HG03558 (cell line): ENCODE data around the gene GXYLT2.
"Not testable (repeated sequence)": the region's sequence is repeated elsewhere in the genome, so short reads cannot be mapped to it uniquely, and the experiment has no call there.

Experiments used
- ATAC-seq: cut with Tn5 transposase; IDR thresholded peaks from one replicate; pipeline ENCODE4 v1.9.1; 2021; ENCODE audit warnings: moderate number of reproducible peaks; ENCODE audit not compliant: unreplicated experiment; ENCODE audit errors: extremely low read depth

Gene GXYLT2

DNA sequence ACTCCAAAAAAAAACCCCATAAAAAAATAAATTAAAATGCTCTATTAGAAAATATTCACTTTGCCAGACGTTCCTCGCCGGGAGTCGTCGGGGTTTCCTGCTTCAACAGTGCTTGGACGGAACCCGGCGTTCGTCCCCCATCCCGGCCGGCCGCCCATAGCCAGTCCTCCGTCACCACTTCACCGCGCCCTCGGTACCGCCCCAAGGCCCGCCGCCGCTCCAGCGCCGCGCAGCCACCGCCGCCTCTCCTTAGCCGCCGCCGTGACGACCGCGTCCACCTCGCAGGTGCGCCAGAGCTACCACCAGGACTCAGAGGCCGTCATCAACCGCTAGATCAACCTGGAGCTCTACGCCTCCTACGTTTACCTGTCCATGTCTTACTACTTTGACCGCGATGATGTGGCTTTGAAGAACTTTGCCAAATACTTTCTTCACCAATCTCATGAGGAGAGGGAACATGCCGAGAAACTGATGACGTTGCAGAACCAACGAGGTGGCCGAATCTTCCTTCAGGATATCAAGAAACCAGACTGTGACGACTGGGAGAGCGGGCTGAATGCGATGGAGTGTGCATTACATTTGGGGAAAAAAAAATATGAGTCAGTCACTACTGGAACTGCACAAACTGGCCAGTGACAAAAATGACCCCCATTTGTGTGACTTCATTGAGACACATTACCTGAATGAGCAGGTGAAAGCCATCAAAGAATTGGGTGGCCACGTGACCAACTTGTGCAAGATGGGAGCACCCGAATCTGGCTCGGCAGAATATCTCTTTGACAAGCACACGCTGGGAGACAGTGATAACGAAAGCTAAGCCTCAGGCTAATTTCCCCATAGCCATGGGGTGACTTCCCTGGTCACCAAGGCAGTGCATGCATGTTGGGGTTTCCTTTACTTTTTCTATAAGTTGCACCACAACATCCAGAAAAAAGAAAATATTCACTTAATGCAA, 41.2 kb downstream of the GXYLT2 start:
- not testable (repeated sequence) for ATAC-seq

GRCh38 chr3:72930754-72931153, 42.9 kb downstream of the GXYLT2 start:
- ATAC-seq: no peak

DNA sequence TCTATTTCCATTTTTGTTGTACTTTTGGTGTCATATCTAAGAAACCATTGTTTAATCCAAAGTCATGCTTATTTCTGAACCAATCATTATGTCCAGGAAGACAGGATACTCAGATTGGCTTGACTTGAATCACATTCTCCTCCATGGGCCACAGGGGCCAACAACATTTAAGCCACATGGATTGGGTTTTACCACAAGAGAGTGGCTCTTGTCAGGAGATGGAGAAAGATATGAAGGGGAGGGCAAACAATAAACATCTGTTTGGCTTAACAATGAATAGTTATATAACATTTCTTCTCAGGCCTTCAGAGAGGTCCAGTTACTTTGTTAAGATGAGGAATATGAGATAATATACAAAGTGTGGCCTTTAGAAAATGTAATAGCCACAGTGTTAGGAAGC, 44.6 kb downstream of the GXYLT2 start:
- ATAC-seq: no peak

DNA sequence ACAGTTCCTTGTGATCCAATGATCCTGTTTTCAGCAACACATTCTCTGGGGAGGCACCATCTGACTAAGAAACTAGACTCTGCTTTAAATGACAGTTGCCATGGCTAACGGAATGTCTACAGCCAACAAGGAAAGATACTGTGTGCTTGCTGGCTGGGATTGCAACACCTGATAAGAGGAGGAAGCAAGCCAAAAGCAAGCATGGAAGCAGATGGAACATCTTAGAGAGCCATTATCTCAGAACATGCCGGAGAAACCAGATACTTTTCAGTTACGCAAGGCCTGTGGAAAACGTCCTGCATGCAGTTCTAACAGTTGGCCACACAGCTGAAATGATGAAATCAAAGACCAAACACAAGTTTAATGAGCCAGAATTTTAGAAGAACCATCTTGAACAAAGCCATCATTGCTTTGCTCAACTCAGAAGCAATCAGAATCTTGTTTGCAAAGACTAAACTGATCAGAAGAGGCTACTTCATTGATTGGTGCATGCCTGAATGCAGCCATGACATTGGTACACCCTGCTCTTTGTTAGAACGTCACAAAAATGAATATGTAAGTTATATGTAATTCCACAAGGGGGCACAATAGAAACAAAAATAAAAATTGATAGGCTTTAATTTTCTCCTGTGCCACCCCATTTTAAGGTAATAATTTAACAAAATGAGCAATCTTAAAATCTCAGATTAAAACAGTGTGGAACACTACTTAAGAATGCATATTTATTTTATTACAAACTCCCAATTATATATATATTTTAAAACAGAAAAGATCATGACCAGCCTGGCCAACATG, 50.8 kb downstream of the GXYLT2 start:
- no peak for ATAC-seq

DNA sequence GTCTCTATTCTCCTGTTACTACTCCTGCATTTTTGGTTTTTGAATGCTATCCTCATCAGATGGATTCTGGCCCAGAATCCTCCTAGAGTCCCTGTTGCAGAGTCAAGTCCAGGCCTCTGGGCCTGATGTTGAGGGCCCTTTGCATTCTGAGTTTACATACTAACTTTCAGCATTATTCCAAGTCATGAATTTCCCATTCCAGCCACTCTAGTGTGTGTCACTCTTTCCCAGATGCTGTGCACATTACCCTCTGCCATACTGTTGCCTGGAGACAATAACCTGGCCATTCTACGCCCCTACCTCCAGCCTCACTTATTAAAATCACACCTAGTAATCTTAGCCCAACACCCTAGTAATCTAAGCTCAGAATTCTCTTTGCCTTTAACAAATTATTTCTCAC, 53.4 kb downstream of the GXYLT2 start:
- no peak for ATAC-seq

GRCh38 chr3:72942427-72942826, 54.6 kb downstream of the GXYLT2 start:
- ATAC-seq: no peak

DNA sequence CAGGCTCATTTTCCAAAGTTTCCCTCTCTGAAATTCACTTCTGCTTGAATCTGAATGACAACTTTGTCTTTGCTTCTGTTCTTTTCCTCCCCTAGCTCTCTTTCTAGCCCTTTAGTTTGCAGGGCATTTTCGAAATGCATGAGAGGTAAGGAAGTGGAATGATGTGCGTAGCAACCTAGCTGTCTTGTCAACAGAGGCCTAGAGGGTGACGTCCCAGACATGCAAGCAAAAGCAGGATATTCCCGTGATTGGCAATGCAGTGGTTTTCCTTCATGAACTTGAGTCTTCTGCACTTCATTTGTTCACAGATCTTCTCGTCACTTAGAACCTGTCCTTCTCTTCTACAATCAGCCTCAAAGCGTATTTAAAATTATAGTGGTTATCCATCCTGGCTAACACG, 56.9 kb downstream of the GXYLT2 start:
- no peak for ATAC-seq

- no peak for ATAC-seq
Measured at GRCh38 chr3:72947715-72948490, 60.1 kb downstream of the GXYLT2 start.

DNA sequence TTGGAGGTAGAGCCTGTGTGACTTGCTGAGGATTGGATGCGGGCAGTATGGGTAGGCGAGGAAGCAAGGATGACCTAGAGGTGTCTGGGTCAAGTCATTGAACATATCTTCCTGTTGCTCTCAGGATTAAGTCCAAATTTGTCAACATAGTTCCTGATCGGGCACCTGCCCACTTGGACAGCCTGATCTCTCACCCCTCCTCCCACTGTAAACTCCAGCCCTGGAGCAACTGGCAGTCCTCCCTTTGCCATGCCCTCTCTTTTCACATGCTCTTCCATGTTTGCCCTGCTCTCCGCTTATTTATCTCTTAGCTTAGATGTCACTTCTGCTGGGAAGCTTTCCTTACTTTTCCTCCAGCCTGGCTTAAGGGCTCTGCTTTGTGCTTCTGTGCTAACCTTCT, 61.2 kb downstream of the GXYLT2 start:
- ATAC-seq: no peak

DNA sequence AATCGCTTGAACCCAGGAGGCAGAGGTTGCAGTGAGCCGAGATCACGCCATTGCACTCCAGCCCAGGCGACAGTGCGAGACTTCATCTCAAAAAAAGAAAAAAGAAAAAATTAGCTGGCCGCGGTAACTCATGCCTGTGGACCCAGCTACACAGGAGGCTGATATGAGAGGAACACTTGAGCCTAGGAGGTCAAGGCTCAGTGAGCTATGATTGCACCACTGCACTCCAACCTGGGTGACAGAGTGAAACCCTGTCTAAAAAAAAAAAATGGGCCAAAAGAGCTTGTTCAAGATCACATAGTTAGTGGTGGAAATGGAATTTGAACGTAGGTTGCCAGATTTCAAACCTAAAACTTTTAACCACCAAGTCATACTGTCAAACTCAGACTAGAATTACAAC, 62.5 kb downstream of the GXYLT2 start:
- no peak for ATAC-seq

DNA sequence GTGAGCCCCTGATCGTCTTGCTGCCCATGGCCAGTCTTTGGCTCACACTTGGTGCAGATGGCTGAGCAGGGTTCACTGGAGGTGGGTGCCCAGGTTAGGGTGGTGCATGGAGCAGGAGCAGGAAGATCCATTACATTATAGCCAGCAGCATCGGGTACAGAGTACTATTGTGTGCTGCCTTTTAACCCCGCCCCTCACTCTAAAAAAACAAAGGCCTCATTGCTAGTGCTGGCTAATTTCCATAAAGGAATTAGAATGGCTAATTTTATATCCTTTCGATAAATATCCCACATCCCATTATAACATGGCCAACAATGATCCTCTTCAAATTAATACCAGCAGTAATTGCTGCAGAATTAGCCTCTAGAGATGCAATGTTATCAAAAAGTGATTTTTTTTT, 63.0 kb downstream of the GXYLT2 start:
- no peak for ATAC-seq

DNA sequence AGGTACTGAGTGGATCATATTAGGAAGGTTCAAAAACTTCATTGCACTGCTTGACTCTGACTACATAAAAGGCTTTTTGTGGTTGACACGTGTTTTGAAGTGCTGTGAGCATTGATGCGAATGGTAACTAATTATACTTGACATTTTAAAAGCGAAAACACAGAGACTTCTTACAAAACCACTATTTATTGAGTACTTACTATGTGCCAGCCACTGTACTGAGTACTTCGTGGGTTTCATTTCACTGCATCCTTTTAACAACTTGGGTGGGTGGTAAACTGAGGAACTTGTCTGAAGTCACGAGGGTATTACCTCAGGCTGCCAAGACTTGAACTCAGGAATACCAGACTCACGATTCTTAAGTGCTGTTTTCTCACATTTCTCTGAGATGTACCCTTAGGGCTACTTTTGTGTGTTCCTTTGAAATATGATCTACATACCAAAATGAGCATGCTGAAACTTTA, 63.4 kb downstream of the GXYLT2 start:
- no peak for ATAC-seq

DNA sequence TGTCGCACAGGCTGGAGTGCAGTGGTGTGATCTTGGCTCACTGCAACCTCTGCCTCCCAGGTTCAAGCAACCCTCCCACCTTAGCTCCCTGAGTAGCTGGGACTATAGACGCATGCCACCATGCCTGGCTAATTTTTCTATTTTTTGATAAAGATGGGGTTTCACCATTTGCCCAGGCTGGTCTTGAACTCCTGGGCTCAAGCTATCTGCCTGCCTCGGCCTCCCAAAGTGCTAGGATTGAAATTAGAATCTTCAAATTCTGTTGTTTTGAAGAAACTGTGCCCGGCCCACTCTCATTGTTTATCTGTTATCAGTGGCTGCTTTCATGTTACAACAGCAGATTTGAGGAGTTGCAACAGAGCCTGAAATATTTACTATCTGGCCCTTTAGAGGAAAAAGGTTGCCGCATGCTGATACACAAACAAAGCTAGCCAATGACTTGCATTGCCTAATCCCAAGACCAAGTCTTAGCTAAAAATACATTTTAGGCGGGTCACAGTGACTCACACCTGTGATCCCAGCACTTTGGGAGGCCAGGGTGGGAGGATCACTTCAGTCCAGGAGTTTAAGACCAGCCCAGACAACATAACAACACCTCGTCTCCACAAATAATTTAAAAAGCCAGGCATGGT, 65.6 kb downstream of the GXYLT2 start:
- no peak for ATAC-seq

GRCh38 chr3:72957297-72957696, 69.5 kb downstream of the GXYLT2 start:
- no peak for ATAC-seq

- no peak for ATAC-seq
Measured at GRCh38 chr3:72959336-72959735, 71.5 kb downstream of the GXYLT2 start.

DNA sequence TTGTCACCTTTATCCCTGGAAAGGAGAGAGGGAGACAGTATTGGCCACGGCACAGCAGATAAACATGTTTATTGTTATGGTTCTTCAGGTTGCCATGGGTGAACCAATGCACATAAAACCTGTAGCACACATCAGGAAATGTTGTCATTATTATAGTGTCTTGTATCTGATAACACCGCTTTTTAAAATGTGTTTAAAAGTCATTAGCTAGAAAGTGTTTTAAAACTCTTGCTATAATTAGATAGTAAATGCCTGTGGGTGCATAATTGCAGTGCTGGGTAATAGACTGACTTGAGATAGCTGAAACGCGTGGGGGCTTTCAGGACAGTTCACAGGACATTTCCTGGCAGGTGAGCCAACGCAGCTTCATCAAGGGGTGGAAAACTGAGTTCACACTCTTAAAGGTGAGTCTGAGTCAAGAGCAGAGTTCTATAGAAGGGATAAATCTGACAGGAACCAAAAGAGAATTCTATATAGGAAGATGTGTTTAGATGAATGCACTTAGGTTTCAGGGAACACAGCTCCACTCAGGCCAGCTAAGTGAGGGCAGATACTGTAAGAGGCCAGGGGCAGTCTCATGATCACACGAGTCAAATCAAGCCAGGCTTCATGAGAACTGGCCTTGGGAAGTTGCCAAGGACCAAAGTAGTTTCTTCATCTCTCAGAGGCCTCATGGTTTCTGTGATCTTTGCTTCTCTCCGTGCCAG, 73.1 kb downstream of the GXYLT2 start:
- no peak for ATAC-seq

GRCh38 chr3:72961752-72962151, 73.9 kb downstream of the GXYLT2 start:
- no peak for ATAC-seq

GRCh38 chr3:72962317-72962716, 74.5 kb downstream of the GXYLT2 start:
- no peak for ATAC-seq

- no peak for ATAC-seq
Measured at GRCh38 chr3:72964633-72965032, 76.8 kb downstream of the GXYLT2 start.
